ENCODE results near the gene CCDC148.

- TF ChIP-seq CTCF (IDR thresholded peaks at IDR 0.05) (no peak), POLR2A (IDR thresholded peaks at IDR 0.05) (no peak)
Observed at GRCh38 chr2:158323381-158323780, 133.2 kb downstream of the CCDC148 start.
